HCT116 (cell line): ENCODE data around the gene SERPINI1. TPM values are rescaled to one million over a fixed set of nuclear protein-coding genes. Genes with fewer than 3 reads are reported as not detected.

Source experiments
- ATAC-seq: fragments of 200-7000 bp; cut with Tn5 transposase; 2 replicates; pipeline ENCODE4 v1.9.1; 2020; ENCODE audit warnings: mild to moderate bottlenecking, moderate library complexity
- BruUV-seq: library from RNA; stranded (reverse); fragments of 400-500 nt; replicated peaks from 2 replicates; lab custom pipeline; 2021; lab: Mats Ljungman, UMichigan
- CTCF ChIA-PET: fragments of 300-600 bp; sonication (Branson Sonifier 250); formaldehyde crosslinking; loops from one replicate; lab custom pipeline; 2021; ENCODE audit warnings: antibody characterized with exemption; lab: Charles Lee
- POLR2A ChIA-PET: fragments of 300-600, 350-600 bp; sonication (Branson Sonifier 250); formaldehyde crosslinking; loops from one replicate; lab custom pipeline; 2021; ENCODE audit warnings: antibody characterized with exemption; lab: Charles Lee
- RAD21 ChIA-PET, 2 experiments: fragments of 300-600 bp; sonication (Branson Sonifier 250); formaldehyde crosslinking; loops; one replicate each; lab custom pipeline; 2023; ENCODE audit warnings: low total read pairs in 2 of 2; ENCODE audit not compliant: uncharacterized antibody in 2 of 2, unreplicated experiment in 2 of 2, low non-redundant PET in 1 of 2; lab: Charles Lee
- DNase-seq: peaks from one replicate; pipeline ENCODE4 v3.0.0-alpha.2; 2010; ENCODE audit warnings: low read depth, low spot score
- H2AFZ ChIP-seq: fragments of 200-600 bp; shearing (Covaris generic), sonication (generic); 2 replicates; pipeline ENCODE4 v1.6.1; 2017; ENCODE audit warnings: low read depth, mixed run types, mixed read lengths, antibody characterized with exemption, low read length; ENCODE audit not compliant: poor library complexity, severe bottlenecking
- H3K27ac ChIP-seq: 2 replicates; pipeline ENCODE4 v1.5.1; 2012; ENCODE audit warnings: low read depth, low read length
- H3K27me3 ChIP-seq: fragments of 200-600 bp; sonication (generic); 2 replicates; pipeline ENCODE4 v1.6.1; 2016; ENCODE audit warnings: mixed run types, low read length, mixed read lengths; ENCODE audit not compliant: insufficient read depth
- H3K36me3 ChIP-seq, 2 experiments: fragments of 200-500 bp in 1 of 2; fragments of 200-600 bp in 1 of 2; sonication (Bioruptor generic) in 1 of 2; sonication (generic) in 1 of 2; 2 replicates each; pipeline versions ENCODE4 v1.5.1 to v1.6.1; 2014 to 2016; ENCODE audit warnings: low read length in 2 of 2, inconsistent platforms in 1 of 2, mixed read lengths in 1 of 2, mixed run types in 1 of 2; ENCODE audit not compliant: insufficient read depth in 2 of 2, control insufficient read depth in 1 of 2
- H3K4me1 ChIP-seq, 2 experiments: fragments of 200-600 bp in 1 of 2; sonication (generic) in 1 of 2; 2 replicates each; pipeline versions ENCODE4 v1.5.1 to v1.6.1; 2012 to 2017; ENCODE audit warnings: low read length in 2 of 2, inconsistent platforms in 1 of 2, mild to moderate bottlenecking in 1 of 2, mixed read lengths in 1 of 2, mixed run types in 1 of 2, moderate library complexity in 1 of 2; ENCODE audit not compliant: insufficient read depth in 2 of 2, control insufficient read depth in 1 of 2
- H3K4me2 ChIP-seq: fragments of 200-600 bp; sonication (generic); 2 replicates; pipeline ENCODE4 v1.6.1; 2017; ENCODE audit warnings: mixed run types, low read length, mixed read lengths
- H3K4me3 ChIP-seq, 2 experiments: fragments of 200-600 bp in 1 of 2; sonication (generic) in 1 of 2; replicated peaks in 1 of 2; 2 replicates each; pipeline ENCODE4 v1.5.1; 2011 to 2016; ENCODE audit warnings: low read length in 2 of 2, control low read depth in 1 of 2, low read depth in 1 of 2, mild to moderate bottlenecking in 1 of 2, mixed read lengths in 1 of 2, mixed run types in 1 of 2
- H3K79me2 ChIP-seq: fragments of 200-600 bp; sonication (generic); 2 replicates; pipeline ENCODE4 v1.6.1; 2017; ENCODE audit warnings: mild to moderate bottlenecking, mixed run types, low read length, moderate library complexity, mixed read lengths; ENCODE audit not compliant: insufficient read depth
- H3K9ac ChIP-seq: fragments of 200-600 bp; sonication (generic); 2 replicates; pipeline ENCODE4 v1.6.1; 2016; ENCODE audit warnings: low read length, mixed read lengths
- H3K9me2 ChIP-seq: fragments of 200-600 bp; sonication (generic), shearing (Covaris generic); 2 replicates; pipeline ENCODE4 v1.6.1; 2017; ENCODE audit warnings: mixed run types, mild to moderate bottlenecking, moderate library complexity; ENCODE audit not compliant: insufficient read depth
- H3K9me3 ChIP-seq, 2 experiments: fragments of 200-500 bp in 1 of 2; fragments of 200-600 bp in 1 of 2; sonication (Bioruptor generic) in 1 of 2; sonication (generic) in 1 of 2; 2 replicates each; pipeline ENCODE4 v1.6.1; 2014 to 2017; ENCODE audit warnings: low read length in 2 of 2, mixed read lengths in 2 of 2, inconsistent platforms in 1 of 2, low read depth in 1 of 2, mild to moderate bottlenecking in 1 of 2, mixed run types in 1 of 2, moderate library complexity in 1 of 2; ENCODE audit not compliant: control insufficient read depth in 1 of 2, insufficient read depth in 1 of 2
- H4K20me1 ChIP-seq: fragments of 200-600 bp; sonication (generic), shearing (Covaris generic); 2 replicates; pipeline ENCODE4 v1.6.1; 2017; ENCODE audit warnings: mixed run types, mild to moderate bottlenecking, moderate library complexity; ENCODE audit not compliant: insufficient read depth
- CBX3 ChIP-seq: IDR thresholded peaks from 2 replicates; pipeline ENCODE4 v1.6.1; 2012; ENCODE audit warnings: low read depth
- CEBPB ChIP-seq: IDR thresholded peaks from 2 replicates; pipeline ENCODE4 v1.6.1; 2012; ENCODE audit warnings: low read depth
- CTCF ChIP-seq, 3 experiments: fragments of 200-600 bp in 1 of 3; sonication (generic) in 1 of 3; IDR thresholded peaks in 2 of 3; conservative IDR thresholded peaks in 1 of 3; 2 replicates each; pipeline ENCODE4 v1.5.1; 2012 to 2017; ENCODE audit warnings: low read depth in 2 of 3, low read length in 2 of 3, antibody characterized with exemption in 1 of 3, borderline replicate concordance in 1 of 3, control low read depth in 1 of 3, mild to moderate bottlenecking in 1 of 3, mixed read lengths in 1 of 3, mixed run types in 1 of 3, moderate library complexity in 1 of 3; ENCODE audit not compliant: insufficient read depth in 1 of 3
- EGR1 ChIP-seq: IDR thresholded peaks from 2 replicates; pipeline ENCODE4 v1.6.1; 2012; ENCODE audit warnings: low read depth
- ELF1 ChIP-seq: IDR thresholded peaks from 2 replicates; pipeline ENCODE4 v1.6.1; 2012; ENCODE audit warnings: low read depth, borderline replicate concordance
- EZH2 ChIP-seq: fragments of 200-600 bp; sonication (generic); IDR thresholded peaks from 2 replicates; pipeline ENCODE4 v1.6.1; 2017; ENCODE audit warnings: antibody characterized with exemption, mixed run types
- EZH2phosphoT487 ChIP-seq: fragments of 200-600 bp; IDR thresholded peaks from 2 replicates; pipeline ENCODE4 v1.6.1; 2018; ENCODE audit warnings: antibody characterized with exemption, borderline replicate concordance
- JUND ChIP-seq: IDR thresholded peaks from 2 replicates; pipeline ENCODE4 v1.6.1; 2012
- POLR2AphosphoS5 ChIP-seq: IDR thresholded peaks from 2 replicates; pipeline ENCODE4 v1.6.1; 2011; ENCODE audit warnings: mild to moderate bottlenecking, low read depth, low read length, moderate library complexity
- RAD21 ChIP-seq: IDR thresholded peaks from 2 replicates; pipeline ENCODE4 v1.6.1; 2012; ENCODE audit warnings: low read depth, mild to moderate bottlenecking
- SIN3A ChIP-seq: IDR thresholded peaks from 2 replicates; pipeline ENCODE4 v1.6.1; 2012; ENCODE audit warnings: low read depth
- SP1 ChIP-seq: IDR thresholded peaks from 2 replicates; pipeline ENCODE4 v1.6.1; 2012; ENCODE audit warnings: low read depth
- TCF7L2 ChIP-seq: IDR thresholded peaks from 2 replicates; pipeline ENCODE4 v1.7.0; 2011; ENCODE audit warnings: borderline replicate concordance, inconsistent platforms; ENCODE audit not compliant: insufficient read depth, insufficient read length; ENCODE audit errors: extremely low read depth
- YY1 ChIP-seq: IDR thresholded peaks from 2 replicates; pipeline ENCODE4 v1.6.1; 2011; ENCODE audit warnings: low read length, low read depth, moderate library complexity, mild to moderate bottlenecking; ENCODE audit not compliant: insufficient replicate concordance; ENCODE audit errors: extremely low read depth
- ZFX ChIP-seq: fragments of 450-650 bp; IDR thresholded peaks from 2 replicates; pipeline ENCODE4 v1.6.1; 2017
- ZNF274 ChIP-seq: fragments of 200-500 bp; sonication (Bioruptor generic); IDR thresholded peaks from 2 replicates; pipeline ENCODE4 v1.6.1; 2014; ENCODE audit warnings: mild to moderate bottlenecking, low read depth, low read length, inconsistent platforms
- intact Hi-C: fragments of 100-400 bp; cut with micrococcal nuclease; formaldehyde crosslinking; loops from 2 replicates; pipeline ENCODE4 v1.10.0; 2022
- total RNA-seq: library from RNA; stranded (reverse); gene quantifications from one replicate; pipeline ENCODE4 v1.2.1, GENCODE V29; 2021; ENCODE audit not compliant: unreplicated experiment
- TF ChIP-seq, protein P1 (sequence below): IDR thresholded peaks from 2 replicates; pipeline ENCODE4 v1.6.1; 2012
- TF ChIP-seq, protein P2 (sequence below): IDR thresholded peaks from 2 replicates; pipeline ENCODE4 v1.6.1; 2012
- TF ChIP-seq, protein P3 (sequence below): IDR thresholded peaks from 2 replicates; pipeline ENCODE4 v1.6.1; 2012; ENCODE audit warnings: low read depth
- TF ChIP-seq, protein P4 (sequence below): IDR thresholded peaks from 2 replicates; pipeline ENCODE4 v1.6.1; 2011; ENCODE audit warnings: mild to moderate bottlenecking, low read length, moderate library complexity; ENCODE audit not compliant: insufficient replicate concordance; ENCODE audit errors: extremely low read depth

Gene SERPINI1
- total RNA-seq, 1 experiment from 2014 or later: 6.5 TPM

GRCh38 chr3:167733961-167734497 is 1.5 kb upstream of the SERPINI1 start:
- Histone ChIP-seq H3K9ac (peak overlapping the region; percentile 83), H2AFZ (peak overlapping the region; percentile 24), H3K36me3 (no peaks in the 10 kb centered on the region), H3K4me1 (peaks cover 5 to 16% of the 10 kb centered on the region in 2 experiments; a peak in 3 of 4 replicates), H3K27me3 (no peaks in the 10 kb centered on the region), H3K4me2 (peak overlapping the region; percentile 75), H3K27ac (peak overlapping the region; percentile 84), H3K79me2 (peaks cover 53% of the 10 kb centered on the region), H3K9me3 (no peaks in the 10 kb centered on the region), H3K9me2 (no peaks in the 10 kb centered on the region), H4K20me1 (peaks cover 8% of the 10 kb centered on the region; the same call in 1 of the 2 replicates), H3K4me3 (peak overlapping the region; percentile 87 to 91)
- TF ChIP-seq CEBPB (no peak), CTCF (IDR thresholded peaks at IDR 0.05 in 2 of 3, conservative IDR thresholded peaks at IDR 0.05 in 1 of 3; ENCODE audit: borderline replicate concordance in 1 of 3, insufficient read depth in 1 of 3, low read depth in 2 of 3, low read length in 2 of 3) (no peak), ZNF274 (no peak), EZH2phosphoT487 (no peak), JUND (no peak), RAD21 (no peak), POLR2AphosphoS5 (no peak), ELF1 (no peak), EGR1 (no peak), SIN3A (no peak), CBX3 (no peak), YY1 (no peak), EZH2 (no peak), SP1 (no peak), TCF7L2 (no peak), ZFX (no peak)
- TF ChIP-seq, protein P1, sequence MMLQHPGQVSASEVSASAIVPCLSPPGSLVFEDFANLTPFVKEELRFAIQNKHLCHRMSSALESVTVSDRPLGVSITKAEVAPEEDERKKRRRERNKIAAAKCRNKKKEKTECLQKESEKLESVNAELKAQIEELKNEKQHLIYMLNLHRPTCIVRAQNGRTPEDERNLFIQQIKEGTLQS: no peak
- TF ChIP-seq, protein P2, sequence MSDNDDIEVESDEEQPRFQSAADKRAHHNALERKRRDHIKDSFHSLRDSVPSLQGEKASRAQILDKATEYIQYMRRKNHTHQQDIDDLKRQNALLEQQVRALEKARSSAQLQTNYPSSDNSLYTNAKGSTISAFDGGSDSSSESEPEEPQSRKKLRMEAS: no peak
- TF ChIP-seq, protein P3, sequence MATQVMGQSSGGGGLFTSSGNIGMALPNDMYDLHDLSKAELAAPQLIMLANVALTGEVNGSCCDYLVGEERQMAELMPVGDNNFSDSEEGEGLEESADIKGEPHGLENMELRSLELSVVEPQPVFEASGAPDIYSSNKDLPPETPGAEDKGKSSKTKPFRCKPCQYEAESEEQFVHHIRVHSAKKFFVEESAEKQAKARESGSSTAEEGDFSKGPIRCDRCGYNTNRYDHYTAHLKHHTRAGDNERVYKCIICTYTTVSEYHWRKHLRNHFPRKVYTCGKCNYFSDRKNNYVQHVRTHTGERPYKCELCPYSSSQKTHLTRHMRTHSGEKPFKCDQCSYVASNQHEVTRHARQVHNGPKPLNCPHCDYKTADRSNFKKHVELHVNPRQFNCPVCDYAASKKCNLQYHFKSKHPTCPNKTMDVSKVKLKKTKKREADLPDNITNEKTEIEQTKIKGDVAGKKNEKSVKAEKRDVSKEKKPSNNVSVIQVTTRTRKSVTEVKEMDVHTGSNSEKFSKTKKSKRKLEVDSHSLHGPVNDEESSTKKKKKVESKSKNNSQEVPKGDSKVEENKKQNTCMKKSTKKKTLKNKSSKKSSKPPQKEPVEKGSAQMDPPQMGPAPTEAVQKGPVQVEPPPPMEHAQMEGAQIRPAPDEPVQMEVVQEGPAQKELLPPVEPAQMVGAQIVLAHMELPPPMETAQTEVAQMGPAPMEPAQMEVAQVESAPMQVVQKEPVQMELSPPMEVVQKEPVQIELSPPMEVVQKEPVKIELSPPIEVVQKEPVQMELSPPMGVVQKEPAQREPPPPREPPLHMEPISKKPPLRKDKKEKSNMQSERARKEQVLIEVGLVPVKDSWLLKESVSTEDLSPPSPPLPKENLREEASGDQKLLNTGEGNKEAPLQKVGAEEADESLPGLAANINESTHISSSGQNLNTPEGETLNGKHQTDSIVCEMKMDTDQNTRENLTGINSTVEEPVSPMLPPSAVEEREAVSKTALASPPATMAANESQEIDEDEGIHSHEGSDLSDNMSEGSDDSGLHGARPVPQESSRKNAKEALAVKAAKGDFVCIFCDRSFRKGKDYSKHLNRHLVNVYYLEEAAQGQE: no peak
- TF ChIP-seq, protein P4, sequence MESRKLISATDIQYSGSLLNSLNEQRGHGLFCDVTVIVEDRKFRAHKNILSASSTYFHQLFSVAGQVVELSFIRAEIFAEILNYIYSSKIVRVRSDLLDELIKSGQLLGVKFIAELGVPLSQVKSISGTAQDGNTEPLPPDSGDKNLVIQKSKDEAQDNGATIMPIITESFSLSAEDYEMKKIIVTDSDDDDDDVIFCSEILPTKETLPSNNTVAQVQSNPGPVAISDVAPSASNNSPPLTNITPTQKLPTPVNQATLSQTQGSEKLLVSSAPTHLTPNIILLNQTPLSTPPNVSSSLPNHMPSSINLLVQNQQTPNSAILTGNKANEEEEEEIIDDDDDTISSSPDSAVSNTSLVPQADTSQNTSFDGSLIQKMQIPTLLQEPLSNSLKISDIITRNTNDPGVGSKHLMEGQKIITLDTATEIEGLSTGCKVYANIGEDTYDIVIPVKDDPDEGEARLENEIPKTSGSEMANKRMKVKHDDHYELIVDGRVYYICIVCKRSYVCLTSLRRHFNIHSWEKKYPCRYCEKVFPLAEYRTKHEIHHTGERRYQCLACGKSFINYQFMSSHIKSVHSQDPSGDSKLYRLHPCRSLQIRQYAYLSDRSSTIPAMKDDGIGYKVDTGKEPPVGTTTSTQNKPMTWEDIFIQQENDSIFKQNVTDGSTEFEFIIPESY: no peak
- RAD21 ChIA-PET: no interaction called here
- POLR2A ChIA-PET: no interaction called here
- BruUV-seq: TSS peak; percentile 60
- DNase-seq (no peak), ATAC-seq (no peak)
- intact Hi-C loops: loop anchor here (2.0 kb wide), 1 partner anchor 327 kb away; no protein-coding TSS in a partner anchor
- CTCF ChIA-PET: interaction anchor here (1.5 kb wide), 1 partner anchor 49 kb away, joined by 3 read pairs; no protein-coding TSS in a partner anchor
